DOHH2 (cell line): ENCODE measurements around the gene FBN1.

Experiments
- H3F3A ChIP-seq: fragments of 200-600 bp; sonication (generic), shearing (Covaris generic); 2 replicates; pipeline ENCODE4 v1.6.0; 2016; ENCODE audit warnings: antibody characterized with exemption, mild to moderate bottlenecking; ENCODE audit not compliant: control insufficient read depth, insufficient read depth
- H3K27ac ChIP-seq: fragments of 200-600 bp; sonication (generic); 2 replicates; pipeline ENCODE4 v1.5.1; 2014; ENCODE audit warnings: low read depth, mild to moderate bottlenecking, low read length, moderate library complexity
- H3K27me3 ChIP-seq: fragments of 200-600 bp; sonication (generic); 2 replicates; pipeline ENCODE4 v1.6.1; 2014; ENCODE audit warnings: mild to moderate bottlenecking, low read length, mixed read lengths; ENCODE audit not compliant: control insufficient read depth
- H3K36me3 ChIP-seq: fragments of 200-600 bp; sonication (generic); 2 replicates; pipeline ENCODE4 v1.6.1; 2014; ENCODE audit warnings: mild to moderate bottlenecking, low read length, moderate library complexity, mixed read lengths; ENCODE audit not compliant: control insufficient read depth
- H3K4me1 ChIP-seq: fragments of 200-600 bp; sonication (generic); 2 replicates; pipeline ENCODE4 v1.6.1; 2014; ENCODE audit warnings: mild to moderate bottlenecking, low read length, mixed read lengths; ENCODE audit not compliant: control insufficient read depth
- H3K4me2 ChIP-seq: fragments of 200-600 bp; sonication (generic); 2 replicates; pipeline ENCODE4 v1.6.0; 2014; ENCODE audit warnings: mild to moderate bottlenecking, low read length, moderate library complexity
- H3K4me3 ChIP-seq: fragments of 200-600 bp; sonication (generic); 2 replicates; pipeline ENCODE4 v1.5.1; 2014; ENCODE audit warnings: mild to moderate bottlenecking, low read length, mixed read lengths
- H3K79me2 ChIP-seq: fragments of 200-600 bp; sonication (generic); 2 replicates; pipeline ENCODE4 v1.6.1; 2014; ENCODE audit warnings: mild to moderate bottlenecking, low read length, mixed read lengths; ENCODE audit not compliant: control insufficient read depth
- H3K9me2 ChIP-seq: fragments of 200-600 bp; sonication (generic); replicated peaks from 2 replicates; pipeline ENCODE4 v1.6.1; 2014; ENCODE audit warnings: mild to moderate bottlenecking, low read length, mixed read lengths; ENCODE audit not compliant: control insufficient read depth
- H3K9me3 ChIP-seq: fragments of 200-600 bp; sonication (generic); 2 replicates; pipeline ENCODE4 v1.6.1; 2014; ENCODE audit warnings: antibody characterized with exemption, low read length, mixed read lengths; ENCODE audit not compliant: control insufficient read depth, insufficient read depth
- H4K20me1 ChIP-seq: fragments of 200-600 bp; sonication (generic); 2 replicates; pipeline ENCODE4 v1.6.0; 2014; ENCODE audit warnings: low read depth, mild to moderate bottlenecking, antibody characterized with exemption, low read length, moderate library complexity; ENCODE audit not compliant: control insufficient read depth, insufficient read depth
- CTCF ChIP-seq: fragments of 200-600 bp; sonication (generic); IDR thresholded peaks from one replicate; pipeline ENCODE4 v1.5.1; 2014; ENCODE audit warnings: antibody characterized with exemption, mild to moderate bottlenecking, low read depth, low read length; ENCODE audit not compliant: poor library complexity, severe bottlenecking
- EZH2phosphoT487 ChIP-seq: fragments of 200-600 bp; sonication (generic); IDR thresholded peaks from 2 replicates; pipeline ENCODE4 v1.6.1; 2017; ENCODE audit warnings: borderline replicate concordance, mild to moderate bottlenecking, antibody characterized with exemption, low read length, moderate library complexity, mixed read lengths

FBN1 gene

GRCh38 chr15:48371550-48371949 lies 274.0 kb downstream of the FBN1 start:
- H3K4me3 ChIP-seq, result no peak overlapping the region
- no peaks in the 10 kb centered on the region for H4K20me1 ChIP-seq

DNA sequence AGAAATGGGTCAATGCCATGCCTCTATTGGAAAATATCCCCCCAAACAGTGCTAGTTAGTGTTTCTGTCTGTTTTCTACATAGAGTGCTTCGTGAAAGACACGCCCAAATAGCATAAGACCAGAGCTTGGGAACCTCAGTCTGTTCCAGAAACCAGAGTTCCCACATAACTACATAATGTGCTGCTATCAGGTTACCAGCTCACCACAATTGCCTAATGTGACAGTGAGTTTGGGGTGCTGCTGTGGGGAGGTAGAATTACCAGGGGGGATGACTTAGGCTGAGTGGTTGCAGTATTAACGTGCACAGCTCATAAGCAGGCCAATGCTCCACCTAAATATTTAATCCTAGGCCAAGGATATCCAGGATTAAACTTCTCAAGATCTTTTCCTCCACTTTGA lies 275.0 kb downstream of the FBN1 start:
- H3K4me3 ChIP-seq, result no peak overlapping the region
- H3K9me3 ChIP-seq, result no peaks in the 10 kb centered on the region
- no peak overlapping the region for H3K4me2 ChIP-seq
- no peaks in the 10 kb centered on the region for H3K4me1 ChIP-seq
- H3K27ac ChIP-seq, result no peak overlapping the region
- no peaks in the 10 kb centered on the region for H3F3A ChIP-seq
- H3K36me3 ChIP-seq, result no peaks in the 10 kb centered on the region
- no peaks in the 10 kb centered on the region for H3K9me2 ChIP-seq
- H3K27me3 ChIP-seq, result peaks cover 3% of the 10 kb centered on the region; the same call in 1 of the 2 replicates
- no peaks in the 10 kb centered on the region for H3K79me2 ChIP-seq
- H4K20me1 ChIP-seq, result no peaks in the 10 kb centered on the region
- TF ChIP-seq CTCF, result no peak
- TF ChIP-seq EZH2phosphoT487, result no peak

More at GRCh38 chr15:48371550-48371949, 274.0 kb downstream of the FBN1 start:
- Histone ChIP-seq H3F3A (no peaks in the 10 kb centered on the region), H3K9me3 (no peaks in the 10 kb centered on the region), H3K36me3 (no peaks in the 10 kb centered on the region), H3K9me2 (no peaks in the 10 kb centered on the region), H3K79me2 (no peaks in the 10 kb centered on the region), H3K27ac (no peak overlapping the region), H3K4me1 (no peaks in the 10 kb centered on the region), H3K4me2 (no peak overlapping the region), H3K27me3 (peaks cover 3% of the 10 kb centered on the region; the same call in 1 of the 2 replicates)
- TF ChIP-seq EZH2phosphoT487, result no peak
- TF ChIP-seq CTCF, result no peak

DNA sequence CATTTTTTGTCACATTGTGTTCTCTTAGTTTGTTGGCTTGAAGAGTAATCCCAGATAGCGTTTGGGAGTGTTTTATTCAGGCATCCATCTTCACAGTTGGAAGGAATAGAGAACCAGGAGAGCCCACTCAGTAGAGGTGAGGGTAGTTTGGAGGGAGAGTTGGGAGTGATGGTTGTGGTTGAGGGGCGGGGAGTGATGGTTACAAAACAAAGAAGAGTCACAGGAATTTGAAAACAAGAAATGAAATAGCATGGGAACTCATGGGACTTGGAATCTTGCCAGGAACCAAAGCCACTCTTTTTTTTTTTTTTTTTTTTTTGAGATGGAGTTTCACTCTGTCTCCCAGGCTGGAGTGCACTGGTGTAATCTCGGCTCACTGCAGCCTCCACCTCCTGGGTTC lies 278.0 kb downstream of the FBN1 start:
- no peaks in the 10 kb centered on the region for H3K36me3 ChIP-seq
- no peaks in the 10 kb centered on the region for H3K79me2 ChIP-seq
- H3K4me1 ChIP-seq, result no peaks in the 10 kb centered on the region
- H3K4me3 ChIP-seq, result no peak overlapping the region
- TF ChIP-seq EZH2phosphoT487 (no peak), CTCF (no peak)
- no peaks in the 10 kb centered on the region for H3K9me2 ChIP-seq
- H3K27ac ChIP-seq, result no peak overlapping the region
- no peak overlapping the region for H3K4me2 ChIP-seq
- H3K9me3 ChIP-seq, result no peaks in the 10 kb centered on the region
- H3F3A ChIP-seq, result no peaks in the 10 kb centered on the region
- H4K20me1 ChIP-seq, result no peaks in the 10 kb centered on the region
- H3K27me3 ChIP-seq, result peaks cover 3% of the 10 kb centered on the region; the same call in 1 of the 2 replicates
